GM18873 (cell line): ENCODE data around the gene TFAP2A.

Source experiments
- ATAC-seq: cut with Tn5 transposase; IDR thresholded peaks from one replicate; pipeline ENCODE4 v1.9.1; 2021; ENCODE audit warnings: mild to moderate bottlenecking, moderate library complexity, moderate number of reproducible peaks; ENCODE audit not compliant: unreplicated experiment, low FRiP score

The TFAP2A gene

DNA sequence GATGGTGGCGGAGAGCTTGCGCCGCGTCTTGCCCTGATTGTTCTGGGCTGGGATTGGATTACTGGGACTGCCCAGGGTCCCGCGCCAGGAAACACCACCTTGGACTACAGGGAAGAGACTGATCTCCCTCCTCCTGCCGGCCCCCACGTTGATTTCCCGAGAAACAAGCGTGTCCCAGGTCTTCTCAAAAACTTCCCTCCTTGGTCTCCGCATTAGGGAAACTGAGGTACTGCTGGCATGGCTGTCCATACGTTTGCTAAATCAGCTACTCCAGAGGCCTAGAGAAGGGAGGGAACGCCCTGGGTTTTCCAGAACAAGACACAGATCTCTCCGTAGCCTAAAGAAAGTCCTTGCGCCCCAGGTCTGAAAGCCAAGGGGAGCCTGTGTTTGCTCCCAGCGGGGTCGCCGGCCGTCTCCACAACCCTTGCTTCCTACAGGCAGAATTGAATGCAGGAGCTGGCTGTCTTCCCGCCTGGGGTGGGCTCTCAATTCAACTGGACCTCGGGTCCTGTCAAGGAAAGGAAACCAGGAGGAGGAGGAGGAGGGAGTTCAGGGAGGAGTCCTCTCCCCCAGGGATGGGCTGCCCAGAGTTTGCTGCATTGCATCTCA lies 29.2 kb downstream of the TFAP2A start:
- no peak for ATAC-seq

DNA sequence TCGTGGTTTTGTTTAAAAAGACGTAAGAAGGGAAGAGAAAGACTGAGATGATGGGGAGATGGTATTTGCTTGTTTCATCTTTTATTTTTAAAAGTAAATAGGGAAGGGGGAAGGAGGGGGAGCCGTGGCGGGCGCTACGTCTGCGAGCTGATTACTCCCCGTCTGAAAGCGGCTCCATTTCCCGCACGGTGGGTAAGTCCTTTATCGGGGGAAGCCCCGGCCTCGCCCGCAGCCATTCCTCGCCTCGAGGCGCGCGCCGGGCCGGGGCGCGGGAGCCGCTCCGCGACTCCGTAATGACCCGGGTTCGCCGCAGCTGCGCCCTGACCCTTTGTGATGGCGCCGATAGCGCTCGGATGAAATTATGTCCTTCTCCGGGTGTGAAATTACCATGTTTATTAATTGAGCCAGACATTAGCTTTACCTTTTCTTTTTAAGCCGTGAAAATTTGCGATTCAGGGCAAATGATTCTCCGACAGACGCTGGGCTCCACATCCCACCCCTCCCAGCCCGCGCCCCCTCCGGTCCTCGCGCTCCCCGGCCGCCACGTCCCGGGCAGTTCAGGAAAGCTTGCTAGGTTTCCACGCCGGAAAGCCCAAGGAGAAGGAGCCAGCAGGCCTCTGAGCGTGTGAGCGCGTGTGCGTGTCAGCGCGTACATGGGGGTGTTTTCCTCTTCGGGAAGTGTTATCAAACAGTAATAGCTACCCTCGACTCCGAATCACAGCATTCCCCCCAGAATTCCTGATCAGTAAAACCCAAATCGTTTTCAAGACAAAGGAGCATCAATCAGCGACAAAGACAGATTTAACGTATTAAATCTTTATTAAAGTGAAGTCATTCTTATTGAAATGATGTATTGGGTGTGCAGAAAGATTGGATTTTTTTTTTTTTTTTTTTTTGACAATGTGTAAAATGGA lies 30.0 kb downstream of the TFAP2A start:
- ATAC-seq: no peak

DNA sequence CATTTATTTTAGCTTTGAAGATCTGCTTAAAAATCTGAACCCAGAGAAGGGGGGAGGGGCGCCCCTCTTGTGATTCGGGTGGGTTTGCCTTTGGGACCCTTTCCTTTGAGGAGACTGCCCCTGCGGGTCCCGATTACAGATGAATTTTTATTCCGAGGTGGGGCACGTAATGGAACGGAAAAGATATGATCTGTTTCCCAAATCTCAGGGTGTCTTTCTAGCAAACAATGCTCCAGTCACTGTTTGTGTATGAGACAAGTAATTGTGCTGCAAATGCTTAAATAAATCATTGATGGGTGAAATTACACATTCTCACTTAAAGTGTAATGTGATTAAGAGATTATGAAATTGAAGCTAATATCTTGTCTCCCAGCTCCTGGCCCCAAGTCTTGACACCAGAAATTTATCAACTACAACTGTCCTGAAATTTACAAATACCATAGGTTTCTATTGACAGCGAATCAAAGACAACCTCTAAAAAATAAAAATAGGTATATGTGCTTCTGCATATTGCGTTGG lies 30.7 kb downstream of the TFAP2A start:
- ATAC-seq: no peak

DNA sequence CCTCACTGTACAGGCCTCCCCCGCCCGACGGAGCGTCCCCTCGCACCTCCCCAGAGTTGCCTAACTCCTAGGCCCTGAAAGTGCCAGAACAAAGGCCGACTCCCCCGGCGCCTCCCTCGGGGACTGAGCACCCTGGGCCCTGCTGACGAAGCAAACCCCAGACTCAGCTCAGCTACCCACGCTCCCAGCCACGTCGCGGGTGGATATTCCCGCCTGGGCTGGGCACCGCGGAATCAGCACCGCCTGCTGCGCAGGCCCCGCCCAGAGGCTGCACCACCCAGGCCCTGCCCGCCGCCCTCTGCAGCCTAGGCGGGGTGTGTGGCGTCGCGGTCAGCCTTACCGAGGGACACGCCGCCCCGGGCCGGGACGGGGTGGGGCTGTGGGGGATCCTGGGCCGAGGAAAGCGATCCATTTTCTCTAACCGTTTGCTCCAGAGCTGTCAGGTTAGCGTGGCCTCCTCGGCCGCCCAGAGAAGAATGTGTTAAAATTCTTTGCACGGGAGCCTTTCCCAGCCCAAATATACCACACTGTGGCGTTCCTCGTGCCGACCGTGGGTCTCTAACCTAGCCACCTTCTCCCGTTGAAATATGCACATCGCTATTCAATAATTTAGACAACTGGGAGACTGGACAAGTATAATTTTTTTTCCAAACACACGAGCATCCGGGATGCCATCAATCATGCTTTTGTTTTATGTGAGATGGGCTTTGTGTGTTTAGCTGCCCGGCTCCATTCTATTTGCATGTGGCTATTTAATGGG lies 31.4 kb downstream of the TFAP2A start:
- no peak for ATAC-seq

DNA sequence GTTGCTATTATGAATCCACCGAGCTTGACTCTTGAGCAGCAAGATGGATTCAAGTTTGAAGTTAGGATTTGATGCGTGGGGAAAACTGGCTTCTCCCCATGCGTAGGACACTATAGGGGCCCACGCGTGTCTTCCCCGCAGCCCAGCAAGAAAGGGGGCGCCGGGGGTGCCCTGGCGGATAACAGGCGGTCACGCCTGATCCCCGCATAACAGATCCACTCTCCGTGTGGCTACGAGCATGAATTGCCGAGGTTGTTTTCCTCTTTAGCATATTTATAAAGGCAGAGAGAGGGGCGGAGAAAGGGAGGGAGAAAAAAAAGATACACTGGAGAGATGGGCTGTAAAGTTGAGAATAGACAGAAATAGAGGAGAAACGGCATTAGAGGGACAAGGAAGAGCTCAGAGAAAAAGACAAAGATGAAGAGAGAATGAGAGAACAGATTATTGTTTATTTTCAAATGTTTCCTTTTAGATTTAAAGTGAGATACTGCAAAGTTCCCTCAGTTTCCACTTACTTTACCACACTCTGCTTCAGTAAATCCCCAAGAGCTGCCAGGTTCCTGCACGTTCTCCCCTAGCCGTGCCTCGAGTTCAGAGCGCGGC lies 32.0 kb downstream of the TFAP2A start:
- no peak for ATAC-seq

- ATAC-seq: no peak
Measured at GRCh38 chr6:10382322-10382721, 32.6 kb downstream of the TFAP2A start.

GRCh38 chr6:10381830-10382208 lies 33.1 kb downstream of the TFAP2A start:
- ATAC-seq: no peak

DNA sequence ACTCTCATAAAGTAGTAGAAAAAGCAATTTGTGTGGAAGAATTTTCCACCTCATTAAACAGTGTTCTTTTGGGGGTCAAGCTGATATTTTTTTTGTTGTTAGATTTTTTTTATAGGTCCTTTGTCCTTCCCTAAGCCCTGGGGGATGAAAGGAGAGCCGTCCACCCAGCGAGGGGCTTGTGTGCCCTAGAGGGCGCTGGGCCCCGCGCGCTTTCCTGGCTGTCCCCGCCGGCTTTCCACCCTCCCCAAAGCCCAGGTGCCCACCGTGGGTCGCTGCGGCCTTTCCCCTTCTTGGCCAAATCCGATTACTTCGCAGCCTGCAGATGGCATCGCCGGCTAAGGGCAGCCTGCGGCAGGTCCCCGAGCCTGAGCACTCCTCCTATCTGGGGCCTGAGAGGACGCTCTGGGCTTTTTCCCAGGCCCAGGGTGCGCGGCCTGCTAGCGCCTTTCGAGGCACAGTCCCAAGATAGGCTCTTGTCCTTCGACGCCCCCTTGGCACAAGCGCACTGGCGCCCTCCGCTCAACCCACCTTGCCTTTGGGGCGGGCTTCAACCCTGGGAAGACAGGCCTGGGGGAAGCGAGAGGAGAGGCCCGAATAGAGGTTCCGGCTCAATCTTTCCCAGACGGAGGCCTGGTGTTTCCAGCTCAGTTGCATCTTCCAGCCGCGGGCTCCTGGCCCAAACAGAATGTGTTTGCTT lies 33.6 kb downstream of the TFAP2A start:
- no peak for ATAC-seq

GRCh38 chr6:10375391-10375969 lies 39.4 kb downstream of the TFAP2A start:
- no peak for ATAC-seq

- no peak for ATAC-seq
Measured at GRCh38 chr6:10373642-10374359, 41.1 kb downstream of the TFAP2A start.

DNA sequence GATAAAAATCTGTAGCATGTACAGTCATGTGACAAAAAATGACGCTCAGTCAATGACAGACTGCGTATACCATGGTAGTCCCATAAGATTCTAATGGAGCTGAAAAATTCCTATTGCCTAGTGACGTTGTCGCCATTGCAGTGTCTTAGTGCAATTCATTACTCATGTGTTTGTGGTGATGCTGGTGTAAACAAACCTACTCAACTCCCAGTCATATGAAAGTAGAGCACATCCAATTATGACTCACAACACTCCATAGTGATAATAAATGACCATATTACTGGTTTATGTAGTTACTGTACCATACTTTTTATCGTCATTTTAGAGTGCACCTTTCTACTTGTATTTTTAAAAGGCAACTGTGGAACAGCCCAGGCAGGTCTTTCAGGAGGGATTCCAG lies 45.0 kb downstream of the TFAP2A start:
- no peak for ATAC-seq

GRCh38 chr6:10368861-10369260 lies 46.0 kb downstream of the TFAP2A start:
- ATAC-seq: no peak

DNA sequence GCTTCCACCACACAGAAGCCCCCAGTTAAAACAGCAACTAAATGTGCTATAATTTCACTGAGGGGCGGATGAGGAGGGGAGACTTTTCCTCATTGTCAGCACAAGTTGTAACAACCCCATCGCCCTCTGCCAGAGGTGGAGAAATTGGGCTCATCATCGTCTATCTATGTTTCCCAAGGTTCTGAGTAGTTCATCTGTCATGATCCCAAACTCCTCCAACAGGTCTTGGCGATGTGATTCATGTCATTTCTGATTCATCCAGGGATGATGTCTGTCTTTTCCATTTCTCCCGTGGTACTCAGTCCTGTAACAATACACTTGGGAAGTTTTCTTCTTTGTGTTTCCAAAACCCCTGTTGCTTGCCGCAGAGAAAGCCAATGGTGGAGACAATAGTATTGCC lies 51.0 kb downstream of the TFAP2A start:
- no peak for ATAC-seq

GRCh38 chr6:10362300-10362699 lies 52.6 kb downstream of the TFAP2A start:
- no peak for ATAC-seq

DNA sequence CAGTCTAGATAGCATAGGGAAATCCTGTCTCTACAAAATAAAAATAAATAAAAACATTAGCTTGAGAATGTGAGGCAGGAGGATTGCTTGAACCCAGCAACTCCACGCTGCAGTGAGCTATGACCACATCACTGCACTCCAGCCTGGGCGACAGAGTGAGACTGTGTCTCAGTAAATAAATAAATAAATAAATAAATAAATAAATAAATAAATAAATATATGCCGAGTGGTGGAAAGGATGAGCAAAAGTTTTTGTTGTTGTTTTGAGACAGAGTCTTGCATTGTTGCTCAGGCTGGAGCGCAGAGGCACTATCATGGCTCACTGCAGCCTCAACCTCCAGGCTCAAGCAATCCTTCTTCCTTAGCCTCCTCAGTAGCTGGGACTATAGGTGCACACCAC lies 53.4 kb downstream of the TFAP2A start:
- no peak for ATAC-seq

DNA sequence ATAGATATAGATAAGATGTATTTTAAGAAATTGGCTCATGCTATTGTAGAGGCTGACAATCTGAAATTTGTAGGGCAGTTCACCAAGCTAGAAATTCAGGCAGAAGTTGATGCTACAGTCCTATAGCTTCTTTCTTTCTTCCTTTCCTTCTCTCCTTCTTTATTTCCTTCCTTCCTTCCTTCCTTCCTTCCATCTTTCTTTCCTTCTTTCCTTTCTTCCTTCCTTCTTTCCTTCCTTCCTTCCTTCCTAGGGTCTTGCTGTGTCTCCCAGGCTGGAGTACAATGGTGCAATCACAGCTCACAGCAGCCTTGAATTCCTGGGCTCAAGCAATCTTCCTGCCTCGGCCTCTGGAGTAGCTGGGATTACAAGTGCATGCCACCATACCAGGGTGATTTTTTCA lies 55.3 kb downstream of the TFAP2A start:
- no peak for ATAC-seq

DNA sequence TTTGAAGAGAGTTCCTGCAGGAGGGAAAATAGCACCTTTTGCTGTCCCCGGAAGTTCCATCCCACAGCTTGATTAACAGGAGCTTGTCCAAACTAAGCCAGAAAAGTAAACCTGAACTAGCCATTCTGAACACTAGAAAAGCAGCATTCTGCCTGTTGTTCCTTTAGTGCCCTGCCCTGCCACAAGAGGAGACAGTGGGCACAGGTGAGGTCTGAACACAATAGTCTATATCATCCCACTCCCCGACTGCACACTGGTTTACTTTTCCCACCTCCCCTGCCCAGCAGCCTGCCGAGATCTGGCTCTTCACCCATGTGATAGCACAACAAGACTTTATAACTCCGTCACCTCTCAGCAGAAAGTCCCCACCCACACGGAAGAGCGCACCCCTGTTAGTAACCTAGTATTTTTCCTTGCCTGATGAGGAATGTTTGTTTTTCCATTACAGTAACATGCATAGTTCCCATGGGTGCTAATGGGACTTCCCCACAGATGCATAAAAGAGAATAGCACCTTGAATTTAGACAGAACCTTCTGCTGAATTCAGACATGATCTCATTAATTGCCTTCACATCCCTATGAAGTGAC lies 59.7 kb downstream of the TFAP2A start:
- no peak for ATAC-seq

DNA sequence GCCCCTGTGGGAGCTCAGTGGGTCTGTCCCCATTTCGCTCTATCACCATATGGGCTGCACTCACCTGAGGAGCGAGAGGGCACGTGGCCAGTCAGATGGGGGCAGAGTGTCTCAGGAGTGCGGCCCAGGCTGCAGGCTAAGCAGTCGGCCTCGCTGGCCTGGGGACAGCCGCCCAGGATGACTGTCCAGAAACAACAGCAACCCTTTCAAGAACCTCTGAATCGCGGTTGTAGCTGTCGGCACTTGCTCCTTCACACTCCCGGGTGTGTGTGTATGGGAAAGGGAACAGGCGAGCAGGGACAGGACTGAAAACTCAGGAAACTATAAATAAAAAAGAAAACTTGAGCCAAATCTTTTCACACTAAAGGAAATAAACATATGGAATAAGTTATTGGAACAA lies 63.1 kb downstream of the TFAP2A start:
- ATAC-seq: no peak

DNA sequence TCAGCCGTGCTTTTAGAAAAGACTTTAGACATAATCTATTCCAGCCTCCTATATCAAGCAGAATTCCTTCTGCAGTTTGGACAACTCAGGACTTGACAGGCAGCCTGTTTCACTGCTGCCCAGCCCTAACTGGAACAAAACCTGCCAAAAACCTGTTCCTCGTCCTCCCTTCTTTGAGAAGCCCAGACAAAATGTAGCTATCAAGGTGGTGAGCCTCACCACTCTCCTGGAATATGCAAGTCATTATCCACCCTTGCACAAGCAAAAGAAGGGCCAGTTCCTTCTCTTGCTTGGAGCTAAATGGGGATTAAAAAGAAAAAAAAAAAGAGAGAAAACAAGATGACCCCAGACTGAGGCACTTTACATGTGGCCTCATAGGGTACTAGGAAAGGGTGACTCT lies 64.2 kb downstream of the TFAP2A start:
- ATAC-seq: no peak
